ENCODE results near the gene ERGIC3.

The ERGIC3 gene

DNA sequence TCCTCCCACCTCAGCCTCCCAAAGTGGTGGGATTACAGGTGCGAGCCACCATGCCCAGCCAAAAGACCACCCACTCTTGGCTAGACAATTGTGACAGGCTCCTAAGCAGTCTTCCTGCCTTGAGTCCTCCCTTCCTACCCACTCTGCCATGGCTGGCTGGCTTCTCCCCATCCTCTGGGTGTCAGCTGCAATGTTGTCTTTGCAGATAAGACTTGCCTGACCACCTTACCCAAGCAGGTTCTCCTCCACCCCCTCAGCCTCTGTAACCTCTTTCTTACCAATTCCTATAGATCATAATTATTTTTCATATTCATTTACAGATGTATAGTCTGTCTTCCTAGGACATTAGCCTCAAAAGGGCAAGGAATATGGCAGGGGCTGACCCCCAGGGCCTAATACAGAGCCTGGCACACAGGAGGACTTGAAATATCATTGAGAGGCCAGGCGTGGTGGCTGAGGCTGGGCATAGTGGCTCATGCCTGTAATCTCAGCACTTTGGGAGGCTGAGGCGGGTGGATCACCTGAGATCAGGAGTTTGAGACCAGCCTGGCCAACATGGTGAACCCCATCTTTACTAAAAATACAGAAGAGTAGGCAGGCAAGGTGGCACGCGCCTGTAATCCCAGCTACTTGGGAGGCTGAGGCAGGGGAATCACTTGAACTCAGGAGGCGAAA, 45.0 kb downstream of the ERGIC3 start:
- no peak for DNase-seq (ENCODE audit: low spot score)
- H3K4me1 ChIP-seq (ENCODE audit: control insufficient read depth in 2 of 2, insufficient read depth in 1 of 2, low read depth in 1 of 2, low read length in 2 of 2), result no peaks in the 10 kb centered on the region
- no peak overlapping the region for H4K91ac ChIP-seq (ENCODE audit: low read depth, low read length, poor library complexity)
- no peak overlapping the region for H3K4me2 ChIP-seq (ENCODE audit: insufficient read depth, low read length, poor library complexity, severe bottlenecking)
- no peak overlapping the region for H2AFZ ChIP-seq (ENCODE audit: low read length)
- no peak overlapping the region for H2BK5ac ChIP-seq (ENCODE audit: low read length)
- H3K14ac ChIP-seq (ENCODE audit: low read length), result no peak overlapping the region
- H3K9me3 ChIP-seq (replicated peaks in 1 of 2; ENCODE audit: control insufficient read depth in 2 of 2, insufficient read depth in 1 of 2, low read depth in 1 of 2, low read length in 2 of 2), result no peaks in the 10 kb centered on the region
- no peak overlapping the region for H2BK15ac ChIP-seq (ENCODE audit: low read length)
- no CpG with 5 or more reads among the region's 6 CpGs for WGBS, 2 donors (ENCODE audit: extremely low coverage in 2 of 2, insufficient read length in 2 of 2, insufficient replicate concordance in 1 of 2)
- H3K27ac ChIP-seq (replicated peaks; ENCODE audit: low read length), result no peak overlapping the region
- H3K4me3 ChIP-seq (ENCODE audit: low read length in 2 of 2), result no peak overlapping the region
- no peak overlapping the region for H4K8ac ChIP-seq (ENCODE audit: low read depth, low read length)
- no peak overlapping the region for H3K18ac ChIP-seq (ENCODE audit: low read length)
- H3K27me3 ChIP-seq (ENCODE audit: control insufficient read depth in 3 of 3, insufficient read depth in 3 of 3, low read depth in 1 of 3, low read length in 3 of 3), result peaks cover 0 to 5% (median 0%) of the 10 kb centered on the region in 3 experiments
- no peak overlapping the region for H3K9ac ChIP-seq (ENCODE audit: low read depth, low read length, poor library complexity)
- H2AK5ac ChIP-seq (ENCODE audit: low read depth, low read length), result no peak overlapping the region
- no peak overlapping the region for H2BK12ac ChIP-seq (ENCODE audit: low read length)
- no peaks in the 10 kb centered on the region for H3K36me3 ChIP-seq (replicated peaks in 1 of 2; ENCODE audit: control insufficient read depth in 2 of 2, insufficient read depth in 2 of 2, low read length in 2 of 2)
- H3K79me1 ChIP-seq (ENCODE audit: low read depth, low read length), result no peaks in the 10 kb centered on the region
- no peak overlapping the region for H3K4ac ChIP-seq (ENCODE audit: low read length)
- no peak overlapping the region for H2BK120ac ChIP-seq (ENCODE audit: low read depth, low read length)
- H3K23ac ChIP-seq (ENCODE audit: low read depth, low read length, poor library complexity), result no peak overlapping the region

- Histone ChIP-seq H3K4me2 (ENCODE audit: insufficient read depth, low read length, poor library complexity, severe bottlenecking) (no peak overlapping the region), H3K27me3 (ENCODE audit: control insufficient read depth in 3 of 3, insufficient read depth in 3 of 3, low read depth in 1 of 3, low read length in 3 of 3) (peaks cover 0 to 2% (median 0%) of the 10 kb centered on the region in 3 experiments), H3K23ac (ENCODE audit: low read depth, low read length, poor library complexity) (no peak overlapping the region), H3K79me1 (ENCODE audit: low read depth, low read length) (no peaks in the 10 kb centered on the region), H3K27ac (replicated peaks; ENCODE audit: low read length) (no peak overlapping the region), H3K14ac (ENCODE audit: low read length) (no peak overlapping the region), H2BK12ac (ENCODE audit: low read length) (no peak overlapping the region), H3K4me3 (ENCODE audit: low read length in 2 of 2) (no peak overlapping the region), H3K18ac (ENCODE audit: low read length) (no peak overlapping the region), H2BK15ac (ENCODE audit: low read length) (no peak overlapping the region), H3K4ac (ENCODE audit: low read length) (no peak overlapping the region), H3K36me3 (replicated peaks in 1 of 2; ENCODE audit: control insufficient read depth in 2 of 2, insufficient read depth in 2 of 2, low read length in 2 of 2) (no peaks in the 10 kb centered on the region), H2BK120ac (ENCODE audit: low read depth, low read length) (no peak overlapping the region), H3K9me3 (replicated peaks in 1 of 2; ENCODE audit: control insufficient read depth in 2 of 2, insufficient read depth in 1 of 2, low read depth in 1 of 2, low read length in 2 of 2) (no peaks in the 10 kb centered on the region), H3K4me1 (ENCODE audit: control insufficient read depth in 2 of 2, insufficient read depth in 1 of 2, low read depth in 1 of 2, low read length in 2 of 2) (no peaks in the 10 kb centered on the region), H4K8ac (ENCODE audit: low read depth, low read length) (no peak overlapping the region), H2AK5ac (ENCODE audit: low read depth, low read length) (no peak overlapping the region), H2AFZ (ENCODE audit: low read length) (no peak overlapping the region), H3K9ac (ENCODE audit: low read depth, low read length, poor library complexity) (no peak overlapping the region), H4K91ac (ENCODE audit: low read depth, low read length, poor library complexity) (no peak overlapping the region), H2BK5ac (ENCODE audit: low read length) (no peak overlapping the region)
- no CpG with 5 or more reads among the region's 2 CpGs for WGBS, 2 donors (ENCODE audit: extremely low coverage in 2 of 2, insufficient read length in 2 of 2, insufficient replicate concordance in 1 of 2)
- no peak for DNase-seq (ENCODE audit: low spot score)
Observed at GRCh38 chr20:35587436-35587835, 45.6 kb downstream of the ERGIC3 start.

DNA sequence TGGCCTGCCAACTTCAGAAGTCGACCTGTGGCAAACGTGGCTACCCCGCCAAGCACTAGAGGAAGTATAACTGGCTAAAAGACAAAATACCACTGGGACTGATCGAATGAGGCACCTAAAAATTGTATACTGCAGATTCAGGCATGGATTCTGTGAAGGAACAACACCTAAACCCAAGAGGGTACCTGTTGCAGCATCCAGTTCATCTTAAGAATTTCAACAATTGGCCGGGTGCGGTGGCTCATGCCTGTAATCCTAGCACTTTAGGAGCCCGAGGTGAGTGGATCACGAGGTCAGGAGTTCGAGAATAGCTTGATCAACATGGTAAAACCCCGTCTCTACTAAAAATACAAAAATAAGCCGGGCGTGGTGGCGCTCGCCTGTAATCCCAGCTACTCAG, 46.5 kb downstream of the ERGIC3 start:
- Histone ChIP-seq H3K9me3 (replicated peaks in 1 of 2; ENCODE audit: control insufficient read depth in 2 of 2, insufficient read depth in 1 of 2, low read depth in 1 of 2, low read length in 2 of 2) (no peaks in the 10 kb centered on the region), H3K36me3 (replicated peaks in 1 of 2; ENCODE audit: control insufficient read depth in 2 of 2, insufficient read depth in 2 of 2, low read length in 2 of 2) (no peaks in the 10 kb centered on the region), H3K4me1 (ENCODE audit: control insufficient read depth in 2 of 2, insufficient read depth in 1 of 2, low read depth in 1 of 2, low read length in 2 of 2) (no peaks in the 10 kb centered on the region), H3K18ac (ENCODE audit: low read length) (no peak overlapping the region), H2BK5ac (ENCODE audit: low read length) (no peak overlapping the region), H3K4me2 (ENCODE audit: insufficient read depth, low read length, poor library complexity, severe bottlenecking) (no peak overlapping the region), H2BK120ac (ENCODE audit: low read depth, low read length) (no peak overlapping the region), H2BK12ac (ENCODE audit: low read length) (no peak overlapping the region), H3K14ac (ENCODE audit: low read length) (no peak overlapping the region), H2BK15ac (ENCODE audit: low read length) (no peak overlapping the region), H3K4me3 (ENCODE audit: low read length in 2 of 2) (no peak overlapping the region), H3K27ac (replicated peaks; ENCODE audit: low read length) (no peak overlapping the region), H3K4ac (ENCODE audit: low read length) (no peak overlapping the region), H3K79me1 (ENCODE audit: low read depth, low read length) (no peaks in the 10 kb centered on the region), H4K91ac (ENCODE audit: low read depth, low read length, poor library complexity) (no peak overlapping the region), H3K27me3 (ENCODE audit: control insufficient read depth in 3 of 3, insufficient read depth in 3 of 3, low read depth in 1 of 3, low read length in 3 of 3) (no peaks in the 10 kb centered on the region), H3K23ac (ENCODE audit: low read depth, low read length, poor library complexity) (no peak overlapping the region), H2AK5ac (ENCODE audit: low read depth, low read length) (no peak overlapping the region), H2AFZ (ENCODE audit: low read length) (no peak overlapping the region), H3K9ac (ENCODE audit: low read depth, low read length, poor library complexity) (no peak overlapping the region), H4K8ac (ENCODE audit: low read depth, low read length) (no peak overlapping the region)
- no peak for DNase-seq (ENCODE audit: low spot score)
- no CpG with 5 or more reads among the region's 14 CpGs for WGBS, 2 donors (ENCODE audit: extremely low coverage in 2 of 2, insufficient read length in 2 of 2, insufficient replicate concordance in 1 of 2)

- Histone ChIP-seq H3K79me1 (ENCODE audit: low read depth, low read length) (no peaks in the 10 kb centered on the region), H2BK120ac (ENCODE audit: low read depth, low read length) (no peak overlapping the region), H3K27ac (replicated peaks; ENCODE audit: low read length) (no peak overlapping the region), H4K8ac (ENCODE audit: low read depth, low read length) (no peak overlapping the region), H2BK12ac (ENCODE audit: low read length) (no peak overlapping the region), H3K4me1 (ENCODE audit: control insufficient read depth in 2 of 2, insufficient read depth in 1 of 2, low read depth in 1 of 2, low read length in 2 of 2) (peaks cover 0 to 3% of the 10 kb centered on the region in 2 donors), H2AK5ac (ENCODE audit: low read depth, low read length) (no peak overlapping the region), H3K18ac (ENCODE audit: low read length) (no peak overlapping the region), H3K4ac (ENCODE audit: low read length) (no peak overlapping the region), H3K4me3 (ENCODE audit: low read length in 2 of 2) (no peak overlapping the region), H3K23ac (ENCODE audit: low read depth, low read length, poor library complexity) (no peak overlapping the region), H3K27me3 (ENCODE audit: control insufficient read depth in 3 of 3, insufficient read depth in 3 of 3, low read depth in 1 of 3, low read length in 3 of 3) (peaks cover 0 to 20% (median 0%) of the 10 kb centered on the region in 3 experiments), H3K9ac (ENCODE audit: low read depth, low read length, poor library complexity) (no peak overlapping the region), H3K9me3 (replicated peaks in 1 of 2; ENCODE audit: control insufficient read depth in 2 of 2, insufficient read depth in 1 of 2, low read depth in 1 of 2, low read length in 2 of 2) (peaks cover 0 to under 1% of the 10 kb centered on the region in 2 donors), H2BK5ac (ENCODE audit: low read length) (no peak overlapping the region), H2BK15ac (ENCODE audit: low read length) (no peak overlapping the region), H3K36me3 (replicated peaks in 1 of 2; ENCODE audit: control insufficient read depth in 2 of 2, insufficient read depth in 2 of 2, low read length in 2 of 2) (no peaks in the 10 kb centered on the region), H3K4me2 (ENCODE audit: insufficient read depth, low read length, poor library complexity, severe bottlenecking) (no peak overlapping the region), H3K14ac (ENCODE audit: low read length) (no peak overlapping the region), H2AFZ (ENCODE audit: low read length) (no peak overlapping the region), H4K91ac (ENCODE audit: low read depth, low read length, poor library complexity) (no peak overlapping the region)
- DNase-seq (ENCODE audit: low spot score), result no peak
- WGBS, 2 donors (ENCODE audit: extremely low coverage in 2 of 2, insufficient read length in 2 of 2, insufficient replicate concordance in 1 of 2), result no CpG with 5 or more reads among the region's 2 CpGs
Observed at GRCh38 chr20:35592339-35592974, 50.6 kb downstream of the ERGIC3 start.

Data from neuronal stem cell (in vitro differentiated cells).